ENCODE results near the gene RAB11FIP3.
A peak's percentile ranks its signal among the peaks of the same experiment; 100 is the strongest.

RAB11FIP3 gene

DNA sequence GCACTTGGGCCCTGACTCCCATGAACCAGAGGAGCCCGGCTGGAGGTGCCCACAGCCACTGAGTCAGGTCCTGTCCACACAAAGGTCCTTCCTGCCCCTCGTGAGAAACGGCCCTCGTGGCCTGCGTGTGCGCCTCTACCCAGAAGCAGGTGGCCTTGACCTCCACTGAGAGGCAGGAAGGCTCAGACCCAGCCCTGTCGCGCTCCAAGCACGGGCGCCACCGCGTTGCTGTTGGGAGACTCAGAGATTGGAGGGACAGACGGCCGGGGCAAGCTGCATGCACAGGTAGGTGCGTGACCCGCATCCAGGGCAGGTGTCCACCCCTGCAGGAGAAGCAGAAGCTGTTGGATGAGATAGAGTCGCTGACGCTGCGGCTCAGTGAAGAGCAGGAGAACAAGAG, 94.0 kb downstream of the RAB11FIP3 start:
- no peak for DNase-seq

DNA sequence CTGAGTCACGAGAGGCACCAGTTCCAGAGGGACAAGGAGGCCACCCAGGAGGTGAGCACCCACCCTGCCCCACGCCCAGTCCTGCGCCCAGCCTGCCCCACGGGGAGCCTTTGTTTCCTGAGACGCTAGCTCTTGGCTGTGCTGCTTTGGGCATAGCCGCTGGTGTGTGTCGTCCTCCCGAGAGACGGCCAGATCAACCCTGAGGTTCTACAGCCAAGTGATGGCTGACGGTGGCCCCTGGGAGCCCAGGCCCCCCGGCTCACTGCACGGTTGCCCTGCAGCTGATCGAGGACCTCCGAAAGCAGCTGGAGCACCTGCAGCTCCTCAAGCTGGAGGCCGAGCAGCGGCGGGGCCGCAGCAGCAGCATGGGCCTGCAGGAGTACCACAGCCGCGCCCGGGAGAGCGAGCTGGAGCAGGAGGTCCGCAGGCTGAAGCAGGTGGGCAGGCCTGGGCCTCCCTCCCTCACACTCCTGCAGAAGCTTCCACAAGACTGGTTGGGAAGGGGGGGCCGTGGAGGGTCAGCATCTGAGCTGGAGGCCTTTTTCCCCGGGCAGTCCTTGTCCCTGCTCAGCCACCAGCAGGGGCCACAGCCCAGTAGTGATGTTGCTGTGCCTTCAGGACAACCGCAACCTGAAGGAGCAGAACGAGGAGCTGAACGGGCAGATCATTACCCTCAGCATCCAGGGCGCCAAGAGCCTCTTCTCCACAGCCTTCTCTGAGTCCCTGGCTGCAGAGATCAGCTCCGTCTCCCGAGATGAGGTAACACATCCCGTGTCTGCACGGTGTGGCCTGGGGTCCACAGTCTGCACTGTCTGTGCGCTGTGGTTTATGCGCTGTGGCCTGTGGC, 94.6 kb downstream of the RAB11FIP3 start:
- no peak for DNase-seq

DNA sequence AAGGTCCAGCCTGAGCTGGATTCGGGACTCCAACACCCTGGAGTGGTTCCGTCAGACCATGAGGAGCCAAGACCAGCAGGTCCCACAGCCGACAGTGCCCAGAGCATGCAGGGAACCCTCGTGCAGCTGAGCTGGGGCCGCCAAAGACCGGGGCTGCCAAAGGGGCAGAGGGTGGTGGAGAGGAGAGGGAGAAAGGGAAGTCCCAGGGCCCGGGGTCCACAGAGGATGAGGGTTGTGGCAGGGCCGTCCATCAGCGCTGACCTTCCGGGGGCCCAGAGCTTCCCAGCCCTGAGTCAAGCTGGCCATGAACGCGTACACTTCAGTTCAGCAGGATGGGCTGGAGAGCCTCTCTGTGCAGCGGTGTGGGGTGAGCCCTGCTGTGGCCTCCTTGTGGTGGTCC, 95.4 kb downstream of the RAB11FIP3 start:
- DNase-seq = no peak

DNA sequence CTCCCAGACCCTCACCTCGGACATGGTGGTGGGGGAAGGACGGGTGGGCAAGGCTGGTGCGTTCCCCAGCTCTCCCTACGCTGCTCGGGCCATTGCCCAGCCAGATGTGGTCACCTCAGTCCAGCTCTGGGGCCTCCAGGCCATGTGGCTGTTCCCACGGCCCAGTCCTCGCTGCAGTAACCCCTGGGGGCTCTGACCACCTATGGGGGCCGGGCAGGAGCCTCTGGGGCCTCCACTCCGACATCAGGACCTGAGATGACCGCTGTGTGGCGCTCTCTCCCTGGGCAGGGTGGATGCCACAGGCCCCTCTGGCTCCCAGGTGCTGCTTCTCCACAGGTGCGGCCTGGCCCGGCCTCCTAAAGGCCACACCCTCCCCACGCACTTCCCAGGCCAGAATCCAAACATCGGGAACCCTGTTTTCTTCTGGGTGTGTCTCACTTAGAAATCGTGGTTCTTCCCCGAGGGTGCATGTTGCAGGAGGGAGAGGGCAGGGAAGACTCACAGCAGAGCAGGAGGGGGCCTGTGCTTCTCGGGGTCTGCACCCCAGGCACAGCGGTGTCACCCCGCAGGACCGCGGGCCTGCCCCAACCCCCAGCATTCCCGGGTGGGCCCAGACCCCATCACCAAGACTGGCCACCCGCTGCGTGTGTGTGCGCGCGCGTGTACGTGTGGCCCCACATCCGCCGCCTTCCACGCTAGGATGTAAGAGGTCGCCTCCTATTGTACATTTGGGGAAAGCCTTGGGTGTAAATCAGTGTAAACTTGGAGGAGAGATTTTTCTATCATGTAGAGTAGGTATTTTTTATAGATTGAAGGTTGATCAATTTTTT, 96.1 kb downstream of the RAB11FIP3 start:
- DNase-seq = no peak

DNA sequence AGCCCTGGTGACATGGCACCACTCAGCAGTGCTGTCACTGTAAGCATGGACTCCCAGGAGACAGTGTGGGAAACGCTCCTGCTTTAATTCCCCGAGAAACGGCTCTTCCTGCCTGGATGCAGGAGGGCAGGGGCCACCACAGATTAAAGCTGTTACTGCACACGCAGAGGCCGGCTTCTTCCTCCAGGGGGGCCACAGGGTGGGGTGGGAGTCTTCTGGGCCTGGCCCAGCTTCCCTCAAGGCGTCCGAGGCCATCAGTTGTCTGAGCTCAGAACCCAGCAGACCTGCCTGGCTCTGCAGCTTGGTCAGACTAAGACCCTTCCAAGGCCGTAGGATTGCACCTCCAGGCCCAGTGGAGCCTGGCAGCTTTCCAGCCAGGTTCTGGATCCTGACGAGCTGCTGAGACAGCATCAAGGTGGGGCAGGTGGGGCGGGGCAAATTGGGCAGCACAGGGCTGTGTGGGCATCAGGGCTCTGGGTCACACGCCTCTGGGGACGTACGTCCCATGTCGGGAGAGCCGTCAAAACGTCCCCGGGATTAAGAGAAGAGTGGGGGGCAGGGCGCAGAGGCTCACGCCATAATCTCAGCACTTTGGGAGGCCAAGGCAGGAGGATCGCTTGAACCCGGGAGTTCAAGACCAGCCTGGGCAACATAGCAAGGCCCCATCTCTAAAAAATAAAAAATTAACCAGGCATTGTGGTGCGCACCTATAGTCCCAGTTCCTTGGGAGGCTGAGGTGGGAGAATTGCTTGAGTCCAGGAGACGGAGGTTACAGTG, 97.1 kb downstream of the RAB11FIP3 start:
- DNase-seq = no peak

DNA sequence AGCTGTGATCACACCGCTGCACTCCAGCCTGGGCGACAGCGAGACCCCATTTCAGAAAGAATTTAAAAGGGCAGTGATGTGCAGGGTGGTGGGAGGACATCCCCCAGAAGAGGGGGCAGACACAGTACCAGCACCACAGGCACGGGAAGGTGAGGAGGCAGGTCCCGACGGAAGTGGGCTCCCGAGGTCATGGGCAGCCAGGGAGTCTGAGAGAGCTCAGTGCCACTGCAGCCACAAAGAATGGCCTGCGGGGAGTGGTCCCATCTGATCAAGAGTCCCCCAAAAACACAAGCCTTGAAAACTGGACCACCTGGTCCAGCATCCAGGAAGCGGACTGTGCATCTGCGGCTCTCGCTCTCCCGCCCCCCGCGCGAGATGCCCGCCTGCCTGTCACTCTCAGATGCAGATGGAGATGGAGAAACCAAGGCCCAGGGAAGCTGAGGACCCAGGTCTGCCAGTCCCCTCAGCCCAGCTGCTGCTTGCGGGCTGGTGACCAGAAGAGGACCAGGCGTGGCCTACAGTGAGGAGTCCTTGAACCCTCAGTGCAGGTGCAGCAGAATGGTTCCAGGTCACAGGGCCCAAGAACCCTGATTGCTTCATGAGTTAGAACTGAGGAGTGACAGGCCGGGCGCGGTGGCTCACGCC, 97.8 kb downstream of the RAB11FIP3 start:
- no peak for DNase-seq

DNA sequence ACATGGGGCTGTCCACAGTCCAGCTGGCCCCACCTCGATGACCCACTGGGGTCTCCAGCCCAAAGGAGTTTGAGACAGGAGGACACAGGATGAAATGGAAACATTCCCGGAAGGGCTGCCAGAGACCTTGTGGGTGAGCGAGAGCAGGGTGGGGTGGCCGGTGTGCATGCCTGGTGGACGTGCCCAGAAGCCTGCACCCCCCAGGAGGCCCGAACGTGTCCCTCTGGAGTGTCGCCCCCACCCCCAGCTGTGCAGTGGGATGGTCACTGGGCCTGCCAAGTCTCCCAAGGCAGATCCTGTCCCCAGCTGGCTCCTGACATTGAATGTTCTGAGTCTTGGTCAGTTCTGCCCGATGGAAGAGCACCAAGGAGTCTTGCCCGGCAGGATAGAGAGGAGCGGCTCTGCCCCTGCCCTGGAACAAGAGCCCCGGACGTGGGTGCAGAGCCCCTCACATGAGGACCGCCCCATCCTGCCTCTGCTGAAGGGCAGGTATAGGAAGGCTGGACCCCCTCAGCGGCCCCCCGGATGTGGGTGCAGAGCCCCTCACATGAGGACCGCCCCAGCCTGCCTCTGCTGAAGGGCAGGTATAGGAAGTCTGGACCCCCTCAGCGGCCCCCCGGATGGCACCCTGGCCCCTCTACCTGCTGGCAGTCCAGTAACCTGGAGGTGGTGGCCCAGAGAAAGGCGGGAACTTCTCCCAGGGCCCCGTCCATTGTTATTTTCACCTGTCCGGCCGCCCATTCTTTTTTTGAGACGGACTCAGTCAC, 99.0 kb downstream of the RAB11FIP3 start:
- no peak for DNase-seq

DNA sequence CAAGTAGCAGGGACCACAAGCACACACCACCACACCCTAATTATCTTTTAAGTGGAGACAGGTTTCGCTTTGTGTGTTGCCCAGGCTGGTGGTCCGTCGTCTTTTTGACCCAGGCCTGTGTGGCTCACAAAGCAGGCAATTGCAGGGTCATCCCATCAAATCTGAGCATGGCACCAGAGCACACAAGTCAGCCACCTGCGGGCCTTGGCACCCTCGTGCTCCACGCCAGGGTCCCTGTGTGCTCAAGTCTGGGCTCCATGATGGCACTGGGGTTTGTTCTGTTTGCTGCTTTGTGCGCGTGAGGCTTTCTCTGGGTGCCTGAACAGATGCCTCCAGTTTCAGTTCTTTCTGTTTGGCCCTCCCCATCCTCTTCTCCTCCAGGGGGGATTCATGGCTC, 99.7 kb downstream of the RAB11FIP3 start:
- DNase-seq = no peak

DNA sequence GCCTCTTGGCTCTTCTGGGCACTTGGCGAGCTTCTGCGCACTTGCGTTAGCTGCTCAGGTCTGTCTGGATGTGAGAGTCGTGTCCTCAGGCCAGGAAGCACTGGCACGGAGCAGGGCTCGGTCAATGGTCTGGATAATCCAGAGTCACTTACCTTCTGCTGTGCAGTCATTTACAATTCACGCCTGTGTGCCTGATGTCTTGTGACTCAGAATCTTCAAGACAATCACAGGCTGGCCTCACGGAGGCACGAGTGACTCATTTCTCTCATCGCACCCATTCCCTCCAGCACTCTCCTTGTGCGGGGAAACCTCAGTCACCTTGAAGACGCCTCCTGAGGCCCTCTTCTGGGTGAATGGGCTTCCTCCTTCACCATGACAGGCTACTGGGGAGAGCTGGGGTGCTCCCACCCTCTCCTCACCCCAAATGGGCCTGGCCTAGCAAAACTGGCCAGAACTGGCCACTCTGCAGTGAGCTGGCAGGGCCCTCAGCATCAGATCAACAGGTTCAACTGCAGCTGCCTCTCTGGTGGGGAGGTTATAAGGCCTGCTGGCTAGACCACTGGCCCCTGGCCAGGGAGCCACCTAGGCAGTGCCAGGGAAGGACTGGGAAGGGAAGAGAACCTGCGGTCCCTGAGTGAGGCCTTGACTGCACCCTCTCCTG, 100.2 kb downstream of the RAB11FIP3 start:
- peak; percentile 65 for DNase-seq

DNA sequence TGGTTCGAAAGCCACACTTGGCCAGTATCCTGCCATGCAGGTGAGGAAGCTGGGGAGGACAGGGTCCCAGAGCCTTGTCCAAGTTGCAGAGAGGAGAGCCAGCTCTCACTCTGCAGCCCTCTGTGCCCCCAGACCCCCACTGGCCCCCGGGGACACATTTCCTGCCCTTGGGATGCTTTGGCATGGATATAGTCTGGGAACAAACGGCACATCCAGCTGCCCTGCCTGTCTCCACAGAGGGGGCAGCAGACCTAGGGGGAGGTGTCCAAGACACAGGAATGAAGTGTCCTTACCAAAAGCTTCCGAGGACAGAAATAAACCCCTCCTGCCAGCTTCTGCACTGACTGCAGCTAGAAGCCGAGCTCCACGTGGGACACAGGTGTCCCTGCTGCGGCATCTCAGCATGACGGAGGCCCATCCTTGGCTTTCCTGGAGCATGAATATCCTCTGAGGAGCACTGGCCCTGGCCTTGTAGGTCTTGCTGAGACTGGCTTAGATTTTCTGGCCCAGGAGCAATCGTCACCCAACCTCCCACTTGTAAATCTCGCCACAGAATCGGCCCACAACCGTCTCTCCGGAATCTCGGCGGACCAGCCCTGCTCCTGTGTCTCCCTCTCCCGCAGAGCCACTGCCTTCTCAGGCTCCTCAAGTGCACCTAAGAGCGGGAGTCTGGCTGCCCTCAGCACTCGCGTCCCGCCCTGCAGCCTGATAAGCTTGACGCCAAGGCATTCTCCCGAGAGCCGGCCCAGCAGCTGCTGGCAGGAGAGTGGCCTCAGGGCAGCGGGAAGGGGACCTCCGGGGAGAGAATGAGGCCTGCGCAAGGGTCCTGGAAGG, 100.9 kb downstream of the RAB11FIP3 start:
- peak; percentile 27 for DNase-seq

DNA sequence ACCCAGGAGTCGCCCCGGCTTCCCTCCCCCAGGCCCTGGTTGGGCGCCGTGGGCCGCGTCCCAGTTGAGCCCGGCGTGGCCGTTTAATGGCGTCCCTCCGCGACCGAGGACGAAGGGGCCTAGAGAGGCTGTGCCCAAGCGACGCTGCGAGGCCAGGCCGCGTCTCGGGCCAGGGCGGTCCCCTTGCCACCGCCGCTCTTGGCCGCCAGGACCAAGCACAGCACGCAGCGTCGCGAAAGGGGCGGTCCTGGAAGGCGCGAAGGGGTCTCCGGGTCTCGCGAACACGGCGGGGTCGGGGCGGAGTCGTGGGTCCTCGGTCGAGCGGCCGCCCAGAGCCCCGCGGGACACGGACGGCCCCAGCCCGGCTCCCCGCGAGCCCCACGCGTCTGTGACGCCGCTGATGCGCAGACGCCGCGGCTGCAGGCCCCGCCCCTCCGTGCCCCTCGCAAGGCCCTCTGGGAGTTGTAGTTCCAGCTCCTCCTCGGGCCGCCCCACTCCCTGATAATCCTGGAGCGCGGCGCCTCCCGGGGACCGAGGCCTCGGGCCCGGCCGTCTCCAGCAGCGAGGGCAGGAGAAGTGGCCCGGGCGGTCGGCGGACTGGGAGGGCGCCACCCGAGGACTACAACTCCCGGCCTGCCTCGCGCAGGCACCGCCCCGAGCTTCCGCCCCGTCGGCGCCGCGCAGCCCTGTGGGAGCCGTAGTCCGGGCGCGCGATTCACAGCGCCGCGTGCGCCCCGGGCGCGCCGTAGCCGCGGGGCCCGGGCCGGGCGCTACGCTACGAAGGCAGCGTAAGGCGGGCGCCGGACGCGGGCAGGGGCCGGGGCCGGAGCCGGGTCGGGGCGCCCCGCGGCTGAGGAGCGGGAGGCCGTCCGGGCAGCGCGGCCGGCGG, 101.8 kb downstream of the RAB11FIP3 start, which contains the start of gene CAPN15:
TSS of gene CAPN15 (plus strand) at position 698 of the 889 bp plus-strand sequence. CDS start 19,127 bp downstream, outside the sequence.
- peak; percentile 89 for DNase-seq

DNA sequence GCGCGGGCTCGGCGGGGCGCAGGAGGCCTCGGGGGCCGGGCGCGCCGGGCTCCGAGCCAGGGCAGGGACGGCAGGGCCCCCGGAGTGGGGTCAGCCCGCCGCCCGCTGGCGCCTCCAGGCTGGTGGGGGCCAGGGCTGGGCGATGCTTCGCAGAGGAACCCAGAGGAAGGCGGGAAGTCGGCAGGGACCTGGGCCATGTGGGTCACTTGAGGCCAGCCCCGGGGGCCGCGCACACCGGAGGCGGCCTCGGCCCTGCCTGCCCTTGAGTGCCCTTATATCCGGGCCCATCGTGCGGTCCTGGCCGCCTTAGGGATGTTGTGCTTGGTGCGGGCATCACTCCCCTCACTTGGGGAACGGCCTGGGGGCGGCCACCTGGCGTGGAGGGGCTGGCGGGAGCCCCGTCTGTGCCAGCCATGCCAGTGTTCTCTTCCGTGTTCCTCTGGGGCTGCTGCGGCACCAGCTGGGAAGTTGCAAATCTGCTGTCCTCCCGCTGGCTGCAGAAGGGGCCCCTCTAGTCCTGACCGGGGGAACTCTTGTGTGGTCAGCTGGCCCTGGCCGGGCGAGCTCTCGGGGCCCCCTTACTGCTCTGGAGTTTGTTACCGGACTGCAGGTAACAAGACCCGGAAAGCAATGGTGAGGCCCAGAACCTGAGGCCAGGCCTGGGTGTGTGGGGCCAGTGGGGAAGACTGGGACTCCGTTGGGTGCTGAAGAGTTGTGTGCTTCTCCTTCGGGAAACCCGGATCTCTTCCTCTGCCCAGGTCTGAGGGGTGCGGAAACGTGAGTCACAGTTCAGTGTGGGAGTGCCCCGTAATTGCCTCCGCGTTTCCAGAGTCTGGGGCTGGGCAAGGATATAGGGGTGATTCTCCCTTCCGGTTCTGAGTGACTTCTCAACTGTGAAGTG, 102.9 kb downstream of the RAB11FIP3 start:
- peak; percentile 41 for DNase-seq

DNA sequence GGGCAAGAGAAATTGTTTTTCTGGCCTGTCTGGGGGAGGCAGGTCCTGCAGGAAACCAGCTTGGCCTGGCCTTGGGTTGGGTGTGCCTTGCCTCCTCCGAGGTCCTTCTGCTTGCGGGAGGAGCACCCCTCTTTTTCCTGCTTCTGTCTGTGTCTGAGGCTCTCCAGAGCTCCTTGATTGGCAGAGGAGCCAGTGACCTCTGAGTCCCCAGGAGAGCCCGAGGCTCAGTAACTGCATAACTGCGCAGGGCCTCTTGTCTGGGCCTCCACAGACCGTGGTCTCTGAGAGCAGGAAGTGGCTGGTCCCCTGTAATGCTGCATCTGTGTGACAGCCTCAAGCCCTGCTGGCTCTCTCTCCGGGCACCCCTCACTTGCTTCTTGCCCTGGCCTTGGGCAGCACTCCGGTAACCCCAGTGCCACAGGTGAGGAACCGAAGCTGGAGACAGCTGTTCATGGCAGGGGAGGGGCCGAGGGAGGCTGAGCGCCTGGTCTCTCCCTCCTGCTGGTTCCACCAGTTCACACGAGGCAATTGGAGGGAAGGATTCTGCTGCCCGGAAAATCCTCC, 103.6 kb downstream of the RAB11FIP3 start:
- DNase-seq = no peak

DNA sequence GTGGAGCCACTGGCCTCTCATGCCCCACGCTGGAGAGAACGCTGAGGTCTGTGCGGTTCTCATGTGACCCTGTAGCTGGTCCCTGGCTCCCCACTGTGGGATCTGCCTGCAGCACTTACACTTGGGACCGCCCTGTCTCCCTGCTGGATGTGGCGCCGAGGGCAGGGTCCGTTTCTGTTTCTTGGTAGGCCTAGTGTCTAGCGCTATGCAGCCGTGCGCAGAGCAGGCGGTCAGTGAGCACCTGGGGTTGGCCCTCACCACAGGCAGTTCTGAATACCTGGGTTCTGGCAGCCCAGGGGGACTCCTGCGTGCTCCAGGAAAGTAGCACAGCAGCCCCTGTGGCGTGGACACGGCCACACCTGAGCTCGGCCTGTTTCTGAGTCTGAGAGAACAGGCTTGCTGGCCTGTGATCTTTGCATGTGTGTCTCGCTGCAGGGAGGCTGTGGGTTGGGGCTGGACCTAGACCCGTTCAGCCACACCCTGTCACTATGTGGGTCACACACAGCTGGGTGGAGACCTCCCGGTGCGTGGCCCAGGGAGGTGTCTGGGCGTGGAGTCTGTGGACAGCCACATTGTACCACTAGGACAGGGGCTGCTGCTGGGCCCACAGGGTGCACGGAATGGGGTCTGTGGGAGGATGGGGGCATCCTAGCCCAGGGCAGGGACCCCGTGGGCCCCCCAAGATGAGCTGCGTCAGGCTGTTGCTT, 104.8 kb downstream of the RAB11FIP3 start:
- no peak for DNase-seq

DNA sequence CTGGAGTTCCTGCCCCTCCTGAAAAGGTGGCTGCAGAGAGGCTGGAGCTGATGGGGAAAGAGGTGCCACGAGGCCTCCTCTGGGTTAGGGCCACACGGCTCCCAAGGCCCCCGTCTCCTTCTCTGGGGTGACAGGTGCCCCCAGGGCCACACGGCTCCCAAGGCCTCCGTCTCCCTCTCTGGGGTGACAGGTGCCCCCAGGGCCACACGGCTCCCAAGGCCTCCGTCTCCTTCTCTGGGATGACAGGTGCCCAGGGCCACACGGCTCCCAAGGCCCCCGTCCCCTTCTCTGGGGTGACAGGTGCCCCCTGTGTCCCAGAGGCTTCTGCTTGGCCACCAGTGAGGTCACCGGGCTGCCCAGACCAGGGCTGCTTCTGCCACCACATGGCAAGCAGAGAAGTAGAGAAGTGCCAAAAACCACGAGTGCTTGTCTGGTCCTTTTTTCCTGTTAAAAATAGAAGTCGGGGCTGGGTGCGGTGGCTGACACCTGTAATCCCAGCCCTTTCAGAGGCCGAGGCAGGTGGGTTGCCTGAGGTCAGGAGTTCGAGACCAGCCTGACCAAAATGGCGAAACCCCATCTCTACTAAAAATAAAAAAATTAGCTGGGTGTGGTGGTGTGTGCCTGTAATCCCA, 106.2 kb downstream of the RAB11FIP3 start:
- DNase-seq = no peak

DNA sequence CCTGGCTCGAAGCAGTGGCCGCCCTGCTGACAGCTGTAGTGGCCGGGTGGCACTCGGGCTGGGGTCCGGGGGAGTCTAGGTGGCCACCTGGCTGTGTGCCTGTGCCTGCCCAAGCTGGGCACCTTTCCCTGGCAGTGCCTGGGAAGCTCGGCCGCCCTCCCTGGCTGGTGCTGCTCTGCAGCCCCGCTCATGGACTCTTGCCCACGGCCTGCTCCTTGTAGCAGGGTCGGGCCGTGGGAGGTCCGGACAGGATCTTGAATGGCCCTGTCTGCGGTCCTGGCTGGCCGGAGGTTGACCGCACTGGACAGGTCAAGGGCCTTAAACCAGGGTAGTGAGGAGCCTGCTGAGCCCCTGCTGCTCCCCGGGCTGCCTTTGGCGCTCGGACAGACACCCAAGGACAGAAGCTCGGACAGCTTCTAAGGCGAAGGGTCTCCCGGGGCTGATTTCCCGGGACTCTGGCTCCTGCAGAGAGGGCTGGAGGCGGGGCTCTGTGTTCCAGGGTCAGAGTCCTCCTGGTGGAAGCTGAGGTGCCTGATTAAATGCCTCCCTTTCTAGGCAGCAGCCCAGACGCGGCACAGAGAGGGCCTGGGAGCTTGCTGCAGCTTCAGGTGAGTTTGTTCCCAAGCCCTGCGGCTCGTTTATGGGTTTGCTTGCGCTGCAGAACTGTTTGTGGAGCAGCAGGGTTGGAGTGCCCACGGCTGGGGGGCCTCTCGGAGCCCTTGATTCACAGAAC, 108.1 kb downstream of the RAB11FIP3 start:
- DNase-seq = no peak

Data from fibroblast of skin of scalp (primary cell).